GDM1 (cell line): ENCODE results near the gene TTPAL.

ENCODE experiments used
- DNase-seq: peaks from one replicate; lab custom pipeline; 2025; lab: John Stamatoyannopoulos, UW

The TTPAL gene

DNA sequence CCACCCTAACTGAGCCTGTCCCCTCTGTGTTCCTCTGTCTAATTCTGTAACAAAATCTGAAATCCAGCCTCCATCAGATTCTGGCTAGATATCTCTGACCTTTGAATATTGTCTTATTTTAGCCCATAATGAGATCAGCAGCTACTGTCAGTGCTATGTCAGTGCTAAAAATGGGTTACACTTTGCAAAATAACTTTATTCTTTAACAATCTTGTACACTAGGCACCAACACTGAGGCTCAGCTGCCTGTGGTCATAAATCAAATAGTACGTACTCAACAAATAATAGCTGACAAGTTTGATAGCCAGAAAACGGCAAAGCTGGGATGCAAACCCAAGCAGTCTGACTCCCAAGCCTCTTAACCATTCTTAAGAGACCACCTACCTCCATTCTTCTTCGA, 22.1 kb downstream of the TTPAL start:
- no peak for DNase-seq

DNA sequence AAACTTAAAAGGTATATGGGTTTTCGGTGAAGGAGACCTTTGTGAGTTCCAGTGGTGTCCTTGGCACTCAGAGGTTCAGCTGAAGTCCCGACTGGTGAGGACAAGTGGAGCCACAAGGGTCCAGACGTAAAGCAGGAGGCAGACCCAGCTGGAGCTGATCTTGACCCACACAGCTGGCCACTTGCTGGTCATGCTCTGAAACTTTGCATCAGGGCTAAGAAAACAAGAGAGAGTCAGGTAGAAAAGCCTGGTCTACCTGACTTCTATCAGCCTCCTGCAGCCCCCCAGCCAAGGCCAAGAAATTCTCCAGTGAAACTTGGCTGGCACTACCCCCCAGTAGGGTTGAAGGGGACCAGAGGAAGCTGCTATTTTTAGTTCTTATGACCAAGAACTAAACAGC, 24.5 kb downstream of the TTPAL start:
- DNase-seq, result no peak

- no peak for DNase-seq
Observed at GRCh38 chr20:44501448-44501847, 25.8 kb downstream of the TTPAL start.

DNA sequence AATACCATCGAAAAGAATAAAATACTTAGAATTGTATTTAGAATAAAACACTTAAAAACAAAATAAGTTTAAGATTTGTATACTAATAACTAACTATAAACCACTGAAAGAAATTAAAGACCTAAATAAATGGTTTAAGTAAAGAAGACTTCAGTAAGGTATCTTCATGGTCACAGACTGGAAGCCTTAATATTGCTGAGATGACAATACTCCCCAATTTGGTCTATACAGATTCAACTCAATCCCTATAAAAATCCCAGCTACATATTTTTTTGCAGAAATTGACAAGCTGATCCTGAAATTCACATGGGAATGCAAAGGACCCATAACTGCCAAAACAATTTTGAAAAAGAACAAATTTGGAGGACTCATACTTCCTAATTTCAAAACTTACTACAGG, 27.3 kb downstream of the TTPAL start:
- no peak for DNase-seq

GRCh38 chr20:44504402-44505307, 29.0 kb downstream of the TTPAL start:
- DNase-seq, result no peak

GRCh38 chr20:44509762-44510161, 34.1 kb downstream of the TTPAL start:
- DNase-seq, result no peak

DNA sequence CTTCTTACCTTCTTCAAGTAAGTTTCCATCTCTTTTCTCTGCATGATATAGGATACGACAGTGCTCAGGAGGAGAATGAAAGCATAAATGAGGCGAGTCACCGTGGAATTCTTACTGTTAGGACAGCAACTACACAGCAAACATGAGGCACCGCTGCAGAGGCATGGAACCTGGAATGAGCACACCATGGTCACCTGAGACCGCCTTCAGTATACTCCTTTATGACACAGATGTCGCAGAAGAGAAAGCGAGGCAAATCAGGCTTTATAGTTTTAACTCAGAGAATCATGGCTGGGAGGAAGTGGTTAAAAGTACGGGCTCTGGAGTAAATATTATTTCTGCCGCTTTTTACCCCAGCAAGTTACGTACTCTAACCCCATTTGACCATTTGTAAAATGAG, 38.2 kb downstream of the TTPAL start:
- no peak for DNase-seq

- DNase-seq, result no peak
Observed at GRCh38 chr20:44516491-44516890, 40.8 kb downstream of the TTPAL start.

GRCh38 chr20:44517454-44517853, 41.8 kb downstream of the TTPAL start:
- DNase-seq, result no peak

GRCh38 chr20:44518248-44518647, 42.6 kb downstream of the TTPAL start:
- DNase-seq, result no peak

DNA sequence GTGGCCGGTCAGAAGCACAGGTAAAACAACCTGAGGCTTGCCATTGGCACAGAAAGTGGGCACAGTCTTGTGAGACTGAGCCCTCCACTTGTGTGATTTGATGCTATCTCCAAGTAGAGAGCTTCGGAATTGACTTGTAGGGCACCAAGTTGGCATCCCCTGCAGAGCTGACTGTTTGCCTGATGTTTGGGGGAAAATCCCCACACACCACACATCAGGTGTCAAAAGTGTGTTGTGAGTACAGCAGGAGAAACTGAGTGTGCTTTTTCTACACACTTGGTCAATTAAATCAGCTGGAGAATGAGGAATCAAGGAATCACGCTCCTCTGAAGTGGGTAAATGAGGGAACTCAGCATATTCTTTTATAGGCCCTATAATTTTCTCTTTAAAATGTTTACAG, 45.2 kb downstream of the TTPAL start:
- no peak for DNase-seq

GRCh38 chr20:44521484-44522481, 46.1 kb downstream of the TTPAL start, which contains the start of gene SERINC3:
TSS of gene SERINC3 (minus strand) at chr20:44522070. CDS start at chr20:44521951, 119 bp downstream.
- peak; percentile 87 for DNase-seq

GRCh38 chr20:44522841-44523240, 47.2 kb downstream of the TTPAL start:
- DNase-seq, result no peak

GRCh38 chr20:44523746-44524145, 48.1 kb downstream of the TTPAL start:
- no peak for DNase-seq

GRCh38 chr20:44526129-44526528, 50.5 kb downstream of the TTPAL start:
- DNase-seq, result no peak

DNA sequence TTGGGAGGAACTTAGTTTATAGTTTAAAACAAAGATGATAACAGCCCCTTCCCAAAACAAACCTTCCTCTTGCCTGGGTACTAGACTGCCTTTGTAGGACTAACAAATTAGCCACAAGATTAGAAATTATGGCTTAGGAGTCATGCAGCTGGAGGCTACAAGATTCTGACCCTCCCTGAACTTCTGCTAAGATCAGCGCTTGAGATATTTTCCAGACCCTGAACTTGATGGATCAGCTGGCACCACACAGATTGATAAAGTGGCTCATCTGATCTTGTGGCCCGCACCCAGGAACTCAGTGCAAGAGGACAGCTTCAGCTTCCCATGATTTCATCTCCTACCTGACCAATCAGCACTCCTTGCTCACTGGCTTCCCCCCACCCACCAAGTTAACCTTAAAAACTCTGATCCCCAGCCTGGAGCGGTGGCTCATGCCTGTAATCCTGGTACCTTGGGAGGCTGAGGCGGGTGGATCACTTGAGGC, 52.1 kb downstream of the TTPAL start:
- no peak for DNase-seq

DNA sequence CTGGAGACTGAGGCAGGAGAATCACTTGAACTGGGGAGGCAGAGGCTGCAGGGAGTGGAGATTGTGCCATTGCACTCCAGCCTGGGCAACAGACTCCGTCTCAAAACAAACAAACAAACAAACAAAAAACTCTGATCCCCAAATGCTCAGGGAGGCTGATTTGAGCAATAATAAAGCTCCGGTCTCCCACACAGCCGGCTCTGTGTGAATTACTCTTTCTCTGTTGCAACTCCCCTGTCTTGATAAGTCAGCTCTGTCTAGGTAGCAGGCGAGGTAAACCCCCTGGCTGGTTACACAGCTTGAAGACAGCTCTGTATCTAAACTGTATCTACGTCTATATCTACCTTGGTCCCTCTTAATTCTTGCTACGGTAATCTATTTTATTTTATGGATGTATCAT, 52.6 kb downstream of the TTPAL start:
- DNase-seq, result no peak

GRCh38 chr20:44532259-44532980, 56.7 kb downstream of the TTPAL start:
- DNase-seq, result no peak

DNA sequence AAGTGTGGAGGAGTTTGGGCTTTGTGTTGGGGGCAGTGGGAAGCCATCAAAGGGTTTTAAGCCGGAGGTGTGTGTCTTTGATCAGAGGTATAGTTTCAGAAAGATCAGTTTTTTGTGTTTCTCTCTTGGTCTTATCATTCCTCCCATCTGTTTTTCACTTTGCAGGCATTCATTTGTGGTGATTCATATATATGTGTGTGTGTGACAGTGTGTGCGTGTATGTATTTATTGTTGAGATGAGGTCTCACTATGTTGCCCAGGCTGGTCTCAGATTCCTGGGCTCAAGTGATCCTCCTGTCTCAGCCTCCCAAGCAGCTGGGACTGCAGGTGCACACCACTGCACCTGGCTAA, 57.3 kb downstream of the TTPAL start:
- DNase-seq, result no peak

- DNase-seq, result no peak
Observed at GRCh38 chr20:44533928-44534327, 58.3 kb downstream of the TTPAL start.

DNA sequence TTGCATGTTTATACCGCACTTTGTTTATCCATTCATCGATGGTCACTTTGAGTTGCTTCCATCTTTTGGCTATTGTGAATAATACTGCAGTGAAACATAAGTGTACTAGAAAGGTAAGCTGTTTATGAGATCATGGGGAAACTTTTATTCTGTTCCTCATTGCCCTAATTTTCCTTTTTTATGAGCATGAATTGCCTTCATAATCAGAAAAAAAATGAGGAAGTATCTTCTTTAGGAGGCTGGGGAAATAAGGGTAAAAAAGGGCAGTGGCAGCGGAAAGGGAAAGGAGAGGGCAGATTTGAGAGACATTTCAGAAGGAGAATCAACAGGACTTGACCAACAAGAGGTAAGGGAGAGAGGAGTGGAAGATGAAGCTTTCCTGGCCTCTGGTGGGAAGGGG, 60.5 kb downstream of the TTPAL start:
- DNase-seq, result no peak

GRCh38 chr20:44537993-44538392, 62.3 kb downstream of the TTPAL start:
- DNase-seq, result no peak
